GM23338 (cell line): ENCODE data around the gene PKD1. TPM values are rescaled to one million over a fixed set of nuclear protein-coding genes. Genes with fewer than 3 reads are reported as not detected.
"Not testable (repeated sequence)": the region's sequence is repeated elsewhere in the genome, so short reads cannot be mapped to it uniquely, and the experiment has no call there.

ENCODE experiments used
- ATAC-seq: fragments of 200-7000 bp; cut with Tn5 transposase; 3 replicates; pipeline ENCODE4 v1.9.1; 2020
- DNase-seq: peaks from one replicate; pipeline ENCODE4 v3.0.0-alpha.2; 2015; ENCODE audit warnings: low spot score
- H2AFZ ChIP-seq: fragments of 200-600 bp; sonication (generic); 2 replicates; pipeline ENCODE4 v1.8.0; 2016; ENCODE audit warnings: antibody characterized with exemption, mild to moderate bottlenecking, moderate library complexity
- H3F3A ChIP-seq: fragments of 200-600 bp; sonication (generic); replicated peaks from 2 replicates; pipeline ENCODE4 v1.8.0; 2017; ENCODE audit warnings: antibody characterized with exemption, mixed run types, low read depth
- H3K27ac ChIP-seq: fragments of 200-600 bp; sonication (generic); 2 replicates; pipeline ENCODE4 v1.6.1; 2016; ENCODE audit warnings: low read depth
- H3K27me3 ChIP-seq: fragments of 200-600 bp; sonication (generic); 2 replicates; pipeline ENCODE4 v1.8.0; 2016; ENCODE audit warnings: mild to moderate bottlenecking, mixed run types, moderate library complexity; ENCODE audit not compliant: insufficient read depth
- H3K36me3 ChIP-seq: fragments of 200-600 bp; sonication (generic); 2 replicates; pipeline ENCODE4 v1.8.0; 2016; ENCODE audit warnings: mild to moderate bottlenecking; ENCODE audit not compliant: insufficient read depth
- H3K4me1 ChIP-seq: fragments of 200-600 bp; sonication (generic); 2 replicates; pipeline ENCODE4 v1.8.0; 2016; ENCODE audit warnings: mild to moderate bottlenecking, moderate library complexity; ENCODE audit not compliant: insufficient read depth
- H3K4me2 ChIP-seq: fragments of 200-600 bp; sonication (generic); 2 replicates; pipeline ENCODE4 v1.7.1; 2017; ENCODE audit warnings: mixed run types
- H3K4me3 ChIP-seq: fragments of 200-600 bp; sonication (generic); 2 replicates; pipeline ENCODE4 v1.6.1; 2016; ENCODE audit warnings: mixed run types
- H3K79me2 ChIP-seq: fragments of 200-600 bp; sonication (generic); replicated peaks from 2 replicates; pipeline ENCODE4 v1.8.0; 2017; ENCODE audit warnings: mild to moderate bottlenecking; ENCODE audit not compliant: insufficient read depth
- H3K9me2 ChIP-seq: fragments of 200-600 bp; sonication (generic); 2 replicates; pipeline ENCODE4 v1.8.0; 2017; ENCODE audit not compliant: insufficient read depth
- H4K20me1 ChIP-seq: fragments of 200-600 bp; sonication (generic); replicated peaks from 2 replicates; pipeline ENCODE4 v1.8.0; 2017; ENCODE audit warnings: mild to moderate bottlenecking; ENCODE audit not compliant: insufficient read depth
- H3K27ac Mint-ChIP-seq: 2 replicates; pipeline ENCODE4 v1.8.0; 2020; ENCODE audit warnings: inconsistent platforms, mild to moderate bottlenecking, moderate library complexity, mixed read lengths
- H3K27me3 Mint-ChIP-seq: 3 replicates; pipeline ENCODE4 v1.8.0; 2022; ENCODE audit warnings: low read depth, mild to moderate bottlenecking, moderate library complexity, mixed read lengths, inconsistent platforms; ENCODE audit not compliant: insufficient read depth, poor library complexity
- H3K36me3 Mint-ChIP-seq: 3 replicates; pipeline ENCODE4 v1.8.0; 2021; ENCODE audit warnings: low read depth, mild to moderate bottlenecking, inconsistent platforms, moderate library complexity, mixed read lengths
- H3K4me1 Mint-ChIP-seq: 3 replicates; pipeline ENCODE4 v1.8.0; 2020; ENCODE audit warnings: mild to moderate bottlenecking, inconsistent platforms, mixed read lengths
- H3K4me3 Mint-ChIP-seq: 3 replicates; pipeline ENCODE4 v1.8.0; 2021; ENCODE audit warnings: moderate library complexity, mild to moderate bottlenecking, inconsistent platforms, mixed read lengths
- H3K9me3 Mint-ChIP-seq: 3 replicates; pipeline ENCODE4 v1.8.0; 2020; ENCODE audit warnings: moderate library complexity, mild to moderate bottlenecking, inconsistent platforms, mixed read lengths
- CREB1 ChIP-seq: fragments of 250-450 bp; sonication (Bioruptor Pico); IDR thresholded peaks from 2 replicates; pipeline ENCODE4 v1.5.0; 2020; ENCODE audit warnings: low read depth, mild to moderate bottlenecking, moderate library complexity
- EZH2 ChIP-seq: fragments of 200-600 bp; sonication (generic); IDR thresholded peaks from one replicate; pipeline ENCODE4 v1.8.0; 2017; ENCODE audit warnings: antibody characterized with exemption, mild to moderate bottlenecking, low read depth; ENCODE audit not compliant: unreplicated experiment
- EZH2phosphoT487 ChIP-seq: fragments of 200-600 bp; sonication (generic); IDR thresholded peaks from one replicate; pipeline ENCODE4 v1.8.1; 2018; ENCODE audit warnings: antibody characterized with exemption; ENCODE audit not compliant: unreplicated experiment
- JUNB ChIP-seq: IDR thresholded peaks from one replicate; pipeline ENCODE4 v1.6.1; 2016; ENCODE audit warnings: antibody characterized with exemption; ENCODE audit not compliant: unreplicated experiment
- REST ChIP-seq: IDR thresholded peaks from one replicate; pipeline ENCODE4 v1.6.1; 2018; ENCODE audit warnings: antibody characterized with exemption; ENCODE audit not compliant: unreplicated experiment
- ZNF331 ChIP-seq: fragments of 250-450 bp; sonication (Bioruptor Pico); IDR thresholded peaks from 2 replicates; pipeline ENCODE4 v1.5.0; 2020; ENCODE audit warnings: low read depth, mild to moderate bottlenecking, moderate library complexity
- polyA plus RNA-seq: library from polyadenylated mRNA; unstranded; fragments of >200 nt; fragmentation: Nextera tagmentation; extraction: Ambion mirVana; gene quantifications from 2 replicates; pipeline ENCODE4 v1.2.1, GENCODE V29; 2016
- total RNA-seq: library from RNA; depleted of rRNA; stranded (reverse); fragments of >200 nt; shearing (Covaris generic); gene quantifications from 2 replicates; pipeline ENCODE4 v1.2.3, GENCODE V29; 2014

PKD1 gene
- total and polyA plus RNA-seq, 2 experiments from 2014 or later, result 21.1 to 107 TPM

GRCh38 chr16:2102471-2102870 lies 33.2 kb downstream of the PKD1 start:
- Histone ChIP-seq H3K4me3 (no peak overlapping the region), H3K27ac (no peak overlapping the region), H2AFZ (no peak overlapping the region), H3K9me2 (no peaks in the 10 kb centered on the region), H3K79me2 (no peaks in the 10 kb centered on the region), H3K36me3 (no peaks in the 10 kb centered on the region), H3K4me2 (no peak overlapping the region), H3K4me1 (no peaks in the 10 kb centered on the region), H4K20me1 (no peaks in the 10 kb centered on the region), H3F3A (no peaks in the 10 kb centered on the region), H3K27me3 (no peaks in the 10 kb centered on the region)
- Mint-ChIP-seq H3K9me3 (no peaks in the 10 kb centered on the region; the same call in 2 of the 3 replicates), H3K27ac (no peak overlapping the region), H3K36me3 (peaks cover 16% of the 10 kb centered on the region), H3K27me3 (peaks cover 3% of the 10 kb centered on the region), H3K4me1 (no peaks in the 10 kb centered on the region), H3K4me3 (no peak overlapping the region)
- DNase-seq (no peak), ATAC-seq (no peak)
- no peak for TF ChIP-seq CREB1 (CRISPR knock-in tag)

- ATAC-seq, H3K27me3 Mint-ChIP-seq, H3K27ac ChIP-seq, H3K79me2 ChIP-seq, H3K9me2 ChIP-seq, H3K9me3 Mint-ChIP-seq, H3F3A ChIP-seq, H3K4me3 ChIP-seq, H4K20me1 ChIP-seq, H3K4me1 Mint-ChIP-seq, H2AFZ ChIP-seq, H3K36me3 ChIP-seq, H3K4me1 ChIP-seq, DNase-seq, H3K4me3 Mint-ChIP-seq, H3K27ac Mint-ChIP-seq, H3K27me3 ChIP-seq, H3K4me2 ChIP-seq: not testable (repeated sequence)
- H3K36me3 Mint-ChIP-seq, result peaks cover 15% of the 10 kb centered on the region
These were observed 34.1 kb downstream of the PKD1 start for GRCh38 chr16:2101581-2101980.

GRCh38 chr16:2097689-2098088 lies 38.0 kb downstream of the PKD1 start:
- H3K27me3 Mint-ChIP-seq, H3K27ac ChIP-seq, H3K9me2 ChIP-seq, H3K4me3 Mint-ChIP-seq, ATAC-seq, H3K27ac Mint-ChIP-seq, H3K79me2 ChIP-seq, H3K27me3 ChIP-seq, H4K20me1 ChIP-seq, DNase-seq, H3F3A ChIP-seq, H3K4me1 ChIP-seq, H3K4me2 ChIP-seq, H3K4me3 ChIP-seq, H3K36me3 ChIP-seq, H2AFZ ChIP-seq, H3K9me3 Mint-ChIP-seq, H3K4me1 Mint-ChIP-seq: not testable (repeated sequence)
- H3K36me3 Mint-ChIP-seq, result peaks cover 11% of the 10 kb centered on the region

GRCh38 chr16:2096853-2097595 lies 38.7 kb downstream of the PKD1 start:
- Mint-ChIP-seq H3K4me3 (no peak overlapping the region), H3K27me3 (peaks cover 14% of the 10 kb centered on the region), H3K36me3 (peaks cover 11% of the 10 kb centered on the region), H3K27ac (no peak overlapping the region), H3K9me3 (no peaks in the 10 kb centered on the region), H3K4me1 (no peaks in the 10 kb centered on the region)
- H3K9me2 ChIP-seq, result no peaks in the 10 kb centered on the region
- no peaks in the 10 kb centered on the region; the same call in 1 of the 2 replicates for H4K20me1 ChIP-seq
- DNase-seq, result no peak
- H3K27me3 ChIP-seq, result no peaks in the 10 kb centered on the region
- H2AFZ ChIP-seq, result no peak overlapping the region
- H3K4me3 ChIP-seq, result no peak overlapping the region
- H3K4me2 ChIP-seq, result no peak overlapping the region
- 0 out of 2 replicates have a peak, but pooled peaks cover 5% of the 10 kb centered on the region for H3F3A ChIP-seq
- peaks cover under 1% of the 10 kb centered on the region; the same call in 1 of the 2 replicates for H3K4me1 ChIP-seq
- no peaks in the 10 kb centered on the region for H3K79me2 ChIP-seq
- ATAC-seq, result no peak
- no peak overlapping the region for H3K27ac ChIP-seq
- H3K36me3 ChIP-seq, result no peaks in the 10 kb centered on the region
- TF ChIP-seq JUNB, result no peak
- no peak for TF ChIP-seq EZH2
- TF ChIP-seq ZNF331 (CRISPR knock-in tag), result no peak
- TF ChIP-seq EZH2phosphoT487, result no peak
- TF ChIP-seq REST, result no peak
